ENCODE results near the gene ROR1.

Gene ROR1

GRCh38 chr1:64114012-64114525 lies 340.3 kb downstream of the ROR1 start:
- ATAC-seq: no peak
- TF ChIP-seq CSDC2 (CRISPR knock-in tag; IDR thresholded peaks at IDR 0.05) (no peak), PATZ1 (CRISPR knock-in tag; IDR thresholded peaks at IDR 0.05; ENCODE audit: borderline replicate concordance) (no peak), ZNF8 (CRISPR knock-in tag; IDR thresholded peaks at IDR 0.05) (no peak), BACH2 (CRISPR knock-in tag; IDR thresholded peaks at IDR 0.05; ENCODE audit: borderline replicate concordance) (no peak), TOX (CRISPR knock-in tag; IDR thresholded peaks at IDR 0.05; ENCODE audit: borderline replicate concordance) (no peak), TSHZ2 (CRISPR knock-in tag; IDR thresholded peaks at IDR 0.05) (no peak), ZFP3 (CRISPR knock-in tag; IDR thresholded peaks at IDR 0.05) (no peak), GLIS3 (CRISPR knock-in tag; IDR thresholded peaks at IDR 0.05) (no peak), SNAI2 (CRISPR knock-in tag; IDR thresholded peaks at IDR 0.05) (no peak), CREB5 (CRISPR knock-in tag; IDR thresholded peaks at IDR 0.05; ENCODE audit: low read depth) (no peak), ZFP30 (CRISPR knock-in tag; IDR thresholded peaks at IDR 0.05) (no peak), CSRNP3 (CRISPR knock-in tag; IDR thresholded peaks at IDR 0.05) (no peak), TCF4 (CRISPR knock-in tag; IDR thresholded peaks at IDR 0.05; ENCODE audit: borderline replicate concordance) (no peak), ZNF70 (CRISPR knock-in tag; IDR thresholded peaks at IDR 0.05) (no peak), ISL1 (CRISPR knock-in tag; IDR thresholded peaks at IDR 0.05) (no peak), POU6F1 (CRISPR knock-in tag; IDR thresholded peaks at IDR 0.05; ENCODE audit: borderline replicate concordance, low read depth) (no peak), PPARA (CRISPR knock-in tag; IDR thresholded peaks at IDR 0.05; ENCODE audit: borderline replicate concordance) (no peak), ESRRG (CRISPR knock-in tag; IDR thresholded peaks at IDR 0.05) (no peak), ZC3H10 (CRISPR knock-in tag; IDR thresholded peaks at IDR 0.05) (no peak), RARB (CRISPR knock-in tag; IDR thresholded peaks at IDR 0.05) (no peak)

GRCh38 chr1:64116537-64116936 lies 342.7 kb downstream of the ROR1 start:
- TF ChIP-seq PATZ1 (CRISPR knock-in tag; IDR thresholded peaks at IDR 0.05; ENCODE audit: borderline replicate concordance) (no peak), RARB (CRISPR knock-in tag; IDR thresholded peaks at IDR 0.05) (no peak), ISL1 (CRISPR knock-in tag; IDR thresholded peaks at IDR 0.05) (no peak), CSDC2 (CRISPR knock-in tag; IDR thresholded peaks at IDR 0.05) (no peak), BACH2 (CRISPR knock-in tag; IDR thresholded peaks at IDR 0.05; ENCODE audit: borderline replicate concordance) (no peak), TOX (CRISPR knock-in tag; IDR thresholded peaks at IDR 0.05; ENCODE audit: borderline replicate concordance) (no peak), ESRRG (CRISPR knock-in tag; IDR thresholded peaks at IDR 0.05) (no peak), CSRNP3 (CRISPR knock-in tag; IDR thresholded peaks at IDR 0.05) (no peak), TCF4 (CRISPR knock-in tag; IDR thresholded peaks at IDR 0.05; ENCODE audit: borderline replicate concordance) (no peak), PPARA (CRISPR knock-in tag; IDR thresholded peaks at IDR 0.05; ENCODE audit: borderline replicate concordance) (no peak), ZC3H10 (CRISPR knock-in tag; IDR thresholded peaks at IDR 0.05) (no peak)
- ATAC-seq: no peak

Data from SK-N-SH treated with all-trans-retinoic acid at 6 μM for 48 hours (cell line).